HepG2 (cell line): ENCODE data around the gene RGS7. TPM values are rescaled to one million over a fixed set of nuclear protein-coding genes. Genes with fewer than 3 reads are reported as not detected.

Source experiments
- ATAC-seq: fragments of 200-7000 bp; cut with Tn5 transposase; 3 replicates; pipeline ENCODE4 v1.9.1; 2020; ENCODE audit warnings: mild to moderate bottlenecking, moderate library complexity
- BruUV-seq: library from RNA; stranded (reverse); fragments of 400-500 nt; replicated peaks from 2 replicates; lab custom pipeline; 2021; lab: Mats Ljungman, UMichigan
- CTCF ChIA-PET: fragments of 300-600 bp; formaldehyde crosslinking; extraction: SDS; loops from one replicate; lab custom pipeline; 2021; ENCODE audit warnings: low total read pairs, inconsistent platforms, low intra/inter-chr PET ratio; lab: Yijun Ruan, JAX
- POLR2A ChIA-PET: fragments of 350-600 bp; sonication (Branson Sonifier 250); formaldehyde crosslinking; loops from one replicate; lab custom pipeline; 2020; ENCODE audit warnings: antibody characterized with exemption, inconsistent platforms; lab: Yijun Ruan, JAX
- DNase-seq: peaks from one replicate; pipeline ENCODE4 v3.0.0-alpha.2; 2015; ENCODE audit warnings: low spot score
- FAIRE-seq: peaks from 3 replicates; lab custom pipeline; 2011; peaks lifted over from hg19 to GRCh38; lab: Jason Lieb, UNC
- H2AFZ ChIP-seq: one replicate; pipeline ENCODE4 v1.6.1; 2011; ENCODE audit warnings: low read length, inconsistent platforms
- H3K27ac ChIP-seq: fragments of 300-600 bp; 3 replicates; pipeline ENCODE4 v1.8.0; 2011; ENCODE audit warnings: mixed run types, mild to moderate bottlenecking, mixed read lengths, low read length, inconsistent platforms; ENCODE audit not compliant: insufficient read depth; ENCODE audit errors: extremely low read length
- H3K27me3 ChIP-seq, 2 experiments: fragments of 200-600 bp in 1 of 2; 2 replicates in 1 of 2; 3 replicates in 1 of 2; pipeline versions ENCODE4 v1.6.0 to v1.8.0; 2011; ENCODE audit warnings: low read length in 2 of 2, mild to moderate bottlenecking in 2 of 2, moderate library complexity in 2 of 2, inconsistent platforms in 1 of 2; ENCODE audit not compliant: insufficient read depth in 2 of 2, control insufficient read depth in 1 of 2
- H3K36me3 ChIP-seq, 2 experiments: fragments of 200-600 bp in 1 of 2; replicated peaks in 1 of 2; 2 replicates in 1 of 2; 3 replicates in 1 of 2; pipeline versions ENCODE4 v1.5.1 to v1.8.0; 2011; ENCODE audit warnings: low read length in 2 of 2, inconsistent platforms in 1 of 2; ENCODE audit not compliant: insufficient read depth in 2 of 2, control insufficient read depth in 1 of 2
- H3K4me1 ChIP-seq: 2 replicates; pipeline ENCODE4 v1.5.1; 2012; ENCODE audit warnings: low read length, inconsistent platforms; ENCODE audit not compliant: insufficient read depth
- H3K4me2 ChIP-seq: 2 replicates; pipeline ENCODE4 v1.6.0; 2011; ENCODE audit warnings: low read depth, low read length, inconsistent platforms
- H3K4me3 ChIP-seq, 3 experiments: fragments of 200-600 bp in 1 of 3; sonication (generic), shearing (Covaris generic) in 1 of 3; replicated peaks in 1 of 3; 2 replicates each; pipeline ENCODE4 v1.5.1; 2011 to 2016; ENCODE audit warnings: low read length in 3 of 3, inconsistent platforms in 2 of 3, low read depth in 2 of 3, mild to moderate bottlenecking in 2 of 3, control low read depth in 1 of 3, mixed read lengths in 1 of 3; ENCODE audit not compliant: insufficient read depth in 1 of 3
- H3K79me2 ChIP-seq: one replicate; pipeline ENCODE4 v1.6.1; 2011; ENCODE audit warnings: low read length, inconsistent platforms; ENCODE audit not compliant: insufficient read depth
- H3K9ac ChIP-seq: 2 replicates; pipeline ENCODE4 v1.6.0; 2011; ENCODE audit warnings: mild to moderate bottlenecking, low read depth, low read length, inconsistent platforms; ENCODE audit not compliant: insufficient read depth
- H3K9me3 ChIP-seq: 2 replicates; pipeline ENCODE4 v1.5.1; 2012; ENCODE audit warnings: mild to moderate bottlenecking, low read length
- H4K20me1 ChIP-seq: 2 replicates; pipeline ENCODE4 v1.6.0; 2011; ENCODE audit warnings: inconsistent platforms, mild to moderate bottlenecking, low read length, moderate library complexity; ENCODE audit not compliant: insufficient read depth
- EZH2 ChIP-seq: conservative IDR thresholded peaks from 2 replicates; pipeline ENCODE4 v1.6.1; 2012; ENCODE audit warnings: mild to moderate bottlenecking, low read depth, low read length, moderate library complexity
- JUND ChIP-seq: sonication (generic); formaldehyde crosslinking; IDR thresholded peaks from 2 replicates; pipeline ENCODE4 v1.8.0; 2022; ENCODE audit warnings: mild to moderate bottlenecking, missing genetic modification reagents
- KAT8 ChIP-seq: IDR thresholded peaks from 2 replicates; pipeline ENCODE4 v1.6.1; 2016; ENCODE audit warnings: missing genetic modification reagents, missing compliant biosample characterization
- MAF1 ChIP-seq: sonication (generic); formaldehyde crosslinking; IDR thresholded peaks from 2 replicates; pipeline ENCODE4 v1.5.0; 2020; ENCODE audit warnings: missing genetic modification reagents, borderline replicate concordance
- MYNN ChIP-seq: sonication (generic); formaldehyde crosslinking; IDR thresholded peaks from 2 replicates; pipeline ENCODE4 v1.4.0; 2020; ENCODE audit warnings: mild to moderate bottlenecking, low read depth, missing genetic modification reagents
- POGZ ChIP-seq: sonication (generic); formaldehyde crosslinking; IDR thresholded peaks from 2 replicates; pipeline ENCODE4 v1.4.0; 2020; ENCODE audit warnings: mild to moderate bottlenecking, missing genetic modification reagents
- RFX1 ChIP-seq: fragments of 450-650 bp; IDR thresholded peaks from 2 replicates; pipeline ENCODE4 v1.6.1; 2017
- ZNF224 ChIP-seq: sonication (generic); formaldehyde crosslinking; IDR thresholded peaks from 2 replicates; pipeline ENCODE4 v1.5.0; 2020; ENCODE audit warnings: mild to moderate bottlenecking, missing genetic modification reagents
- ZNF3 ChIP-seq: IDR thresholded peaks from 2 replicates; pipeline ENCODE4 v1.7.0; 2017; ENCODE audit warnings: inconsistent platforms
- ZNF556 ChIP-seq: sonication (generic); formaldehyde crosslinking; IDR thresholded peaks from 2 replicates; pipeline ENCODE4 v1.4.0; 2020; ENCODE audit warnings: mild to moderate bottlenecking, missing genetic modification reagents, borderline replicate concordance
- ZNF607 ChIP-seq: sonication (generic); formaldehyde crosslinking; IDR thresholded peaks from 2 replicates; pipeline ENCODE4 v1.5.1; 2020; ENCODE audit warnings: missing genetic modification reagents, mild to moderate bottlenecking, borderline replicate concordance
- ZNF652 ChIP-seq: IDR thresholded peaks from 2 replicates; pipeline ENCODE4 v1.6.1; 2016; ENCODE audit warnings: low read depth, borderline replicate concordance
- WGBS: methylation state at CpG from one replicate; pipeline ENCODE4 v1.1.6; 2017; ENCODE audit warnings: low lambda C conversion rate; 5-methylcytosine and 5-hydroxymethylcytosine counted together
- in situ Hi-C: cut with HindIII; loops from 2 replicates; pipeline ENCODE4 v1.10.0; 2017; ENCODE audit warnings: low pct_unique_long_range_greater_than_20kb; ENCODE audit not compliant: extremely low pct_ligation_motif_present
- intact Hi-C: fragments of 100-400 bp; cut with micrococcal nuclease; formaldehyde crosslinking; loops from one replicate; pipeline ENCODE4 v1.10.0; 2022; ENCODE audit not compliant: unreplicated experiment
- polyA plus RNA-seq, 8 experiments: library from polyadenylated mRNA; depleted of rRNA in 3 of 8; stranded (reverse) in 7 of 8; unstranded in 1 of 8; fragments of >200 nt; fragmentation: Illumina TruSeq in 4 of 8; extraction: Trizol in 4 of 8; gene quantifications; 2 replicates each; pipeline versions ENCODE4 v1.2.1 to v1.2.3, GENCODE V29; 2011 to 2016; ENCODE audit warnings: low read depth in 4 of 8, missing spikeins in 1 of 8, mixed read lengths in 1 of 8; ENCODE audit not compliant: insufficient read depth in 1 of 8
- total RNA-seq, 5 experiments: library from RNA; depleted of rRNA; stranded (reverse); fragments of >200 nt; fragmentation: Illumina TruSeq; extraction: Trizol; gene quantifications; 2 replicates each; pipeline ENCODE4 v1.2.3, GENCODE V29; 2016; ENCODE audit warnings: low read depth in 1 of 5
- TF ChIP-seq, protein P1 (sequence below): sonication (generic); formaldehyde crosslinking; IDR thresholded peaks from 2 replicates; pipeline ENCODE4 v1.8.1; 2023; ENCODE audit warnings: mild to moderate bottlenecking, moderate library complexity, missing genetic modification reagents
- TF ChIP-seq, protein P2 (sequence below), 2 experiments: fragments of 450-650 bp in 1 of 2; sonication (generic) in 1 of 2; formaldehyde crosslinking in 1 of 2; IDR thresholded peaks; 2 replicates each; pipeline versions ENCODE4 v1.6.1 to v1.8.0; 2016 to 2022; ENCODE audit warnings: antibody characterized with exemption in 1 of 2, mild to moderate bottlenecking in 1 of 2, missing genetic modification reagents in 1 of 2

The RGS7 gene
- total and polyA plus RNA-seq, 2 of the 13 experiments (the other 11 are each of a cell fraction or from before 2014, with no cell fraction given), result not detected

DNA sequence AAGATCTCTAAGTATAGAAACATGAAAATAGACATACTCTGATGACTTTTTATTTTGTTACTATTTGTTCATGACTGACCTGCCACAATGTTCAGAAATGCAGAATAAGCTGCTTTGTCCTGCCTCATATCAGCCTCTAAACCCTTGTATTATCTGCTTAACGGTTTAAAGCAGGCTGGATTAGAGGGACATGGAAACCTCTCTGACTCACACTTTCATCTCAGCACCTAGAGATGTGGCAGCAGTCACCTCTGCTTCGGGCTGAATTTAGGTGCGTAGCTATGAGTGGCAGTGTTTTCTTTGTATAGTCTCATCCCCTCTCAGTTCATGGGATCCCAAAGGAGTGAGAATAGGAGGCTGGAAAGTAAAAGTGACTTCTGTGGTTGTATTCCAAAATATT lies 255.4 kb downstream of the RGS7 start:
- intact Hi-C loops, result no loop called here
- CTCF ChIA-PET, result no interaction called here
- in situ Hi-C loops, result no loop called here
- Histone ChIP-seq H2AFZ (no peak overlapping the region), H3K4me1 (no peaks in the 10 kb centered on the region), H3K9ac (no peak overlapping the region), H3K9me3 (no peaks in the 10 kb centered on the region), H3K4me3 (no peak overlapping the region), H3K79me2 (no peaks in the 10 kb centered on the region), H3K4me2 (no peak overlapping the region), H3K36me3 (no peaks in the 10 kb centered on the region), H3K27ac (no peak overlapping the region), H3K27me3 (peaks cover 0 to 5% of the 10 kb centered on the region in 2 experiments; a peak in 1 of 5 replicates), H4K20me1 (no peaks in the 10 kb centered on the region)
- TF ChIP-seq RFX1 (no peak), POGZ (no peak), MAF1 (CRISPR knock-in tag) (no peak), MYNN (CRISPR knock-in tag) (no peak), ZNF607 (no peak), EZH2 (no peak), ZNF224 (CRISPR knock-in tag) (no peak), ZNF3 (CRISPR knock-in tag) (no peak), KAT8 (CRISPR knock-in tag) (no peak), ZNF556 (CRISPR knock-in tag) (no peak), ZNF652 (no peak), JUND (CRISPR knock-in tag) (no peak)
- TF ChIP-seq, protein P1, sequence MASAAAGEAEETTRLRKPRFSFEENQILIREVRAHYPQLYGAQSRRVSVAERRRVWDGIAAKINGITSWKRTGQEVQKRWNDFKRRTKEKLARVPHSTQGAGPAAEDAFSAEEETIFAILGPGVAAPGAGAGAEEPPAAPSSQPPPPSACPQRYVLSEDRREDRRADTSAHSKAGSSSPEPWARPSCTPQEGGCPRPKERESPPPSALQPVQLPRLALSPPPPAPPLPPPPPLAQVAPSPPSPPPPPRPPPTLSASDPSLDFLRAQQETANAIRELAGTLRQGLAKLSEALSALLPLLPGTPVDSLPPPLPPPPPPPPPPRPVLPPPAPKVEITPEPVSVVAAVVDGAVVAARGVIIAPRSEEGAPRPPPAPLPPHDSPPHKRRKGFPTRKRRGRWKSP (CRISPR knock-in tag), result no peak
- TF ChIP-seq, protein P2, sequence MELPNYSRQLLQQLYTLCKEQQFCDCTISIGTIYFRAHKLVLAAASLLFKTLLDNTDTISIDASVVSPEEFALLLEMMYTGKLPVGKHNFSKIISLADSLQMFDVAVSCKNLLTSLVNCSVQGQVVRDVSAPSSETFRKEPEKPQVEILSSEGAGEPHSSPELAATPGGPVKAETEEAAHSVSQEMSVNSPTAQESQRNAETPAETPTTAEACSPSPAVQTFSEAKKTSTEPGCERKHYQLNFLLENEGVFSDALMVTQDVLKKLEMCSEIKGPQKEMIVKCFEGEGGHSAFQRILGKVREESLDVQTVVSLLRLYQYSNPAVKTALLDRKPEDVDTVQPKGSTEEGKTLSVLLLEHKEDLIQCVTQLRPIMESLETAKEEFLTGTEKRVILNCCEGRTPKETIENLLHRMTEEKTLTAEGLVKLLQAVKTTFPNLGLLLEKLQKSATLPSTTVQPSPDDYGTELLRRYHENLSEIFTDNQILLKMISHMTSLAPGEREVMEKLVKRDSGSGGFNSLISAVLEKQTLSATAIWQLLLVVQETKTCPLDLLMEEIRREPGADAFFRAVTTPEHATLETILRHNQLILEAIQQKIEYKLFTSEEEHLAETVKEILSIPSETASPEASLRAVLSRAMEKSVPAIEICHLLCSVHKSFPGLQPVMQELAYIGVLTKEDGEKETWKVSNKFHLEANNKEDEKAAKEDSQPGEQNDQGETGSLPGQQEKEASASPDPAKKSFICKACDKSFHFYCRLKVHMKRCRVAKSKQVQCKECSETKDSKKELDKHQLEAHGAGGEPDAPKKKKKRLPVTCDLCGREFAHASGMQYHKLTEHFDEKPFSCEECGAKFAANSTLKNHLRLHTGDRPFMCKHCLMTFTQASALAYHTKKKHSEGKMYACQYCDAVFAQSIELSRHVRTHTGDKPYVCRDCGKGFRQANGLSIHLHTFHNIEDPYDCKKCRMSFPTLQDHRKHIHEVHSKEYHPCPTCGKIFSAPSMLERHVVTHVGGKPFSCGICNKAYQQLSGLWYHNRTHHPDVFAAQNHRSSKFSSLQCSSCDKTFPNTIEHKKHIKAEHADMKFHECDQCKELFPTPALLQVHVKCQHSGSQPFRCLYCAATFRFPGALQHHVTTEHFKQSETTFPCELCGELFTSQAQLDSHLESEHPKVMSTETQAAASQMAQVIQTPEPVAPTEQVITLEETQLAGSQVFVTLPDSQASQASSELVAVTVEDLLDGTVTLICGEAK (IDR thresholded peaks at IDR 0.05), result no peak
- TF ChIP-seq, protein P2 (CRISPR knock-in tag; IDR thresholded peaks at IDR 0.05), result no peak
- no peak for ATAC-seq
- BruUV-seq, result no TSS peak
- FAIRE-seq, result no peak
- POLR2A ChIA-PET, result no interaction called here
- DNase-seq, result no peak
- WGBS, result 0% methylated on average over 3 of the region's 3 CpGs
